ENCODE measurements around the gene IKZF5. TPM values are rescaled to one million over a fixed set of nuclear protein-coding genes. Genes with fewer than 3 reads are reported as not detected.

Gene IKZF5
- total and polyA plus RNA-seq, 8 donors = 3.5 to 18.5 (median 9.0) TPM

DNA sequence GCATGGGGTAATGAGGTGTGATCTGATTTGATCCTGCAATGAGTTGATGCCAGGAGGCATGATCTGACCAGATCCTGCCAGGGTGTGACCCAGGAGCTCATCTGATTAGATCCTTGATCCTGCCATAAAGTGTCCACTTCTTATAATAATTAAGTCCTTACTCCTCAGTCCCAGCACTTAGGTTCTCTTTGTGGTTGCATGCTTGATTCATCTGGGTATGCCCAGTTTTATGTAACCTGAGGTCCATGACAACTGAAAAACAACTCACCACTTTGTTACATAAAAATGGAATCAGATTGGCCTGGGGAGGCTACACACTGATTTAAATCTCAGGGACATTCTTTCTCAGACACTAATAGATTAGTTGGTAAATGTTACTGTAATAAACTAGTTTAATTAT lies 19.3 kb upstream of the IKZF5 start:
- Histone ChIP-seq H3K27me3 (no peaks in the 10 kb centered on the region), H3K27ac (no peak overlapping the region), H3K36me3 (no peaks in the 10 kb centered on the region), H3K4me3 (no peak overlapping the region), H3K9me3 (no peaks in the 10 kb centered on the region), H3K4me1 (no peaks in the 10 kb centered on the region)
- intact Hi-C loops (cut with DNase I; ENCODE audit: low total_unique reads) = no loop called here
- DNase-seq = no peak
- no peak for TF ChIP-seq POLR2AphosphoS5 (IDR thresholded peaks at IDR 0.05)
- TF ChIP-seq POLR2A (IDR thresholded peaks at IDR 0.05) = no peak

DNA sequence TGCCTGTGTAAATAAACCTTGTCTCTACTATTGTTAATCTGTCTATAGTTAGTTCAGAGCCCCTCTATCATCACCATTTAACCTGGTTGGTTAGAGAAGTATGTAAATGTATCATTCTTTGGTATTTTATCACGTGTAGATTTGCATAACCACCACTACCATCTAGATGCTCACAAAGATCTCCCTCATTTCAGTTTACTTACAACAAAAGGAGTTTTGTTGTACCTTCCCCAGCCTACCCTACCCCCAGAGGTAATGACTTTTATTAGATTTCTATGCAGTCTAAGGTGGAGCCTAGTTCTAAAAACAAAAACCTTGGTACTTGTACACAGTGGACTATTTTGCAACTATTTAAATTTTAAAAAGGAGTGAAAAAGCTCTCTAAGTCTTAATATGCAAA lies 17.7 kb upstream of the IKZF5 start:
- TF ChIP-seq POLR2A (IDR thresholded peaks at IDR 0.05) = no peak
- no peak for TF ChIP-seq EP300 (IDR thresholded peaks at IDR 0.05)
- TF ChIP-seq, protein P1, sequence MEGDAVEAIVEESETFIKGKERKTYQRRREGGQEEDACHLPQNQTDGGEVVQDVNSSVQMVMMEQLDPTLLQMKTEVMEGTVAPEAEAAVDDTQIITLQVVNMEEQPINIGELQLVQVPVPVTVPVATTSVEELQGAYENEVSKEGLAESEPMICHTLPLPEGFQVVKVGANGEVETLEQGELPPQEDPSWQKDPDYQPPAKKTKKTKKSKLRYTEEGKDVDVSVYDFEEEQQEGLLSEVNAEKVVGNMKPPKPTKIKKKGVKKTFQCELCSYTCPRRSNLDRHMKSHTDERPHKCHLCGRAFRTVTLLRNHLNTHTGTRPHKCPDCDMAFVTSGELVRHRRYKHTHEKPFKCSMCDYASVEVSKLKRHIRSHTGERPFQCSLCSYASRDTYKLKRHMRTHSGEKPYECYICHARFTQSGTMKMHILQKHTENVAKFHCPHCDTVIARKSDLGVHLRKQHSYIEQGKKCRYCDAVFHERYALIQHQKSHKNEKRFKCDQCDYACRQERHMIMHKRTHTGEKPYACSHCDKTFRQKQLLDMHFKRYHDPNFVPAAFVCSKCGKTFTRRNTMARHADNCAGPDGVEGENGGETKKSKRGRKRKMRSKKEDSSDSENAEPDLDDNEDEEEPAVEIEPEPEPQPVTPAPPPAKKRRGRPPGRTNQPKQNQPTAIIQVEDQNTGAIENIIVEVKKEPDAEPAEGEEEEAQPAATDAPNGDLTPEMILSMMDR (IDR thresholded peaks at IDR 0.05) = no peak
- no peak for TF ChIP-seq POLR2AphosphoS5 (IDR thresholded peaks at IDR 0.05)
- no peaks in the 10 kb centered on the region for H3K27me3 ChIP-seq
- H3K36me3 ChIP-seq = no peaks in the 10 kb centered on the region
- H3K4me3 ChIP-seq = no peak overlapping the region
- no peak for DNase-seq
- H3K4me1 ChIP-seq = peaks cover 0 to 7% (median 3%) of the 10 kb centered on the region in 4 donors
- 29 to 64% (median 40%) methylated on average over 1 of the region's 1 CpG for WGBS, 5 donors
- H3K9me3 ChIP-seq = no peaks in the 10 kb centered on the region
- no peak overlapping the region for H3K27ac ChIP-seq
- intact Hi-C loops (cut with DNase I; ENCODE audit: low total_unique reads) = no loop called here

DNA sequence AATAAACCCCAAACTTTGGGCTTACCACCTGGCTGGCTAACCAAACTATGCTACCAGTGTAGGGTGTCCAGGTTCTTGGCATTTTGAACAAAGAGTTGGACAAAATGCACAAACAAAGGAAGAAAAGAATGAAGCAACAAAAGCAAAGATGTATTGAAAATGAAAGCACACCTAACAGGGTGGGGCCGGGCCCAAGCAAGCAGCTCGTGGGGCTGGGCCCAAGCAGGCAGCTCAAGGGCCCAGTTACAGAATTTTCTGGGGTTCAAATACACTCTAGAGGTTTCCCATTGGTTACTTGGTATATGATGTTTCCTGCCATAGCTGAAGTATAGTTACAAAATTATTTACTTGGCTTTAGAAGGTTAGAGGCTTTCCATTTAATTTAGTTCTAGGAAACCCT lies 15.9 kb upstream of the IKZF5 start:
- intact Hi-C loops (cut with DNase I; ENCODE audit: low total_unique reads) = no loop called here
- no peaks in the 10 kb centered on the region for H3K9me3 ChIP-seq
- TF ChIP-seq, protein P1 (IDR thresholded peaks at IDR 0.05) = no peak
- TF ChIP-seq POLR2A (IDR thresholded peaks at IDR 0.05) (no peak), EP300 (IDR thresholded peaks at IDR 0.05) (no peak), POLR2AphosphoS5 (IDR thresholded peaks at IDR 0.05) (no peak)
- H3K36me3 ChIP-seq = no peaks in the 10 kb centered on the region
- H3K27ac ChIP-seq = no peak overlapping the region
- peaks cover 0 to 22% (median 6%) of the 10 kb centered on the region in 4 donors for H3K4me1 ChIP-seq
- no peak for DNase-seq
- H3K27me3 ChIP-seq = no peaks in the 10 kb centered on the region
- H3K4me3 ChIP-seq = no peak overlapping the region
- WGBS, 5 donors = 54 to 70% (median 66%) methylated on average over 2 of the region's 2 CpGs

DNA sequence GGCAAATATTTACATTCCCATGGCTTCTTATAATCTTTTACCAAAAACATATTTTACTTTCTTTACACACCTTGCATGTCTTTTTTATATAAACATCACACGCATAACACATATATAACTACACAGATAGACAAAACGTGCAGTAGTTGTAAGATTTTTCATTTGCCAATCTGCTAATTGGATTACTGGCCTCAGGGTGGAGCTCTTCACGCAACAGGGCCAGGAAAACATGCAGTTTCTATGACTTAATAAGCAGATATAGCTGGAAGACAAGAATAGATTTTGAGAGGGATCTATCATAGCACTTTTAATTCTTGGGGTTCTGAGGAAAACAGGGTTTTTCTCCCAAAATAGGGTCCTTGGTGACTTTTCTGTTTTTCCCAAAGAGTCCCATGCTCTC lies 12.9 kb upstream of the IKZF5 start:
- Histone ChIP-seq H3K4me3 (no peak overlapping the region), H3K4me1 (peaks cover 0 to 22% (median 7%) of the 10 kb centered on the region in 4 donors), H3K9me3 (no peaks in the 10 kb centered on the region), H3K27me3 (no peaks in the 10 kb centered on the region), H3K36me3 (no peaks in the 10 kb centered on the region), H3K27ac (no peak overlapping the region)
- DNase-seq = peak in 1 of 2 donors; percentile 25
- TF ChIP-seq, protein P1 (IDR thresholded peaks at IDR 0.05) = peak in 2 of 7 experiments; percentile 11 to 18
- no peak for TF ChIP-seq POLR2A (IDR thresholded peaks at IDR 0.05)
- intact Hi-C loops (cut with DNase I; ENCODE audit: low total_unique reads) = no loop called here
- 26 to 55% (median 44%) methylated on average over 3 of the region's 3 CpGs for WGBS, 5 donors

DNA sequence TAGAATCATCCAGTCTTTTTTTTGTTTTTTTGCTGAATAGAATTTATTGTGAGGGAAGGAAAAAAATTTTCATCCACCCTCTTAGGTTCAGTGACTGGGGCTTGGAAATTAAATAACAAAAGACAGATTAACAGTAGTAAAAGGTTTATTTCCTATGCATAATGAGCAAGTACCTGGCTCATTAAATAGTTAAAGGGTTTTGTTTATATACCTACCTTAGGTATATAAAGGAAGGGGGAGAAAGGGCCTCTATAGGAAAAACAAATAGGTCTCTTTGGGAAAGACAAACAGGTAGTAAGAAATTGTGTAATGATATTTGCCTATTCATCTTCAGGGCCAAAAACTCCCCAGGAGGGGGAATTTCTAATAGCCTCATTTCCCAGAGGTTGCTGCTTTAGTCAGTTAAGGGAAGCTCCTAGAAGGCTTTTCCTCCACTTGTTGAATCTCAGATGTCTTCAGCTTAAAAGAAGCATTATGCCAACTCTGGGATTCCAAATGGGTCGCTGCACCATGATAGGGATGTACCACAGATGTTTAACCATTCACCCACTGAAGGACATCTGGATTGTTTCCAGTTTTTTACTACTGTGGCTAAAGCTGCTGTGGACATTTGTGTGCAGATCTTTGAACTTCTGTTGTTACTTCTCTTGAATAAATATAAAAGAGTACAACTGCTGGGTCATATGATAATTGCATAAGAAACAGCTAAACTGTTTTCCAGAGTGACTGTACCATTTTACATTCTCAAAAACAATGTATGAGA lies 11.5 kb upstream of the IKZF5 start:
- no peak for TF ChIP-seq POLR2A (IDR thresholded peaks at IDR 0.05)
- TF ChIP-seq EP300 (IDR thresholded peaks at IDR 0.05) = no peak
- TF ChIP-seq, protein P1 (IDR thresholded peaks at IDR 0.05) = no peak
- TF ChIP-seq POLR2AphosphoS5 (IDR thresholded peaks at IDR 0.05) = no peak
- H3K36me3 ChIP-seq = no peaks in the 10 kb centered on the region
- H3K27ac ChIP-seq = peak overlapping the region in 2 of 5 donors; percentile 45
- peaks cover 0 to 22% (median 8%) of the 10 kb centered on the region in 4 donors for H3K4me1 ChIP-seq
- intact Hi-C loops (cut with DNase I; ENCODE audit: low total_unique reads) = no loop called here
- no peaks in the 10 kb centered on the region for H3K27me3 ChIP-seq
- DNase-seq = no peak
- H3K4me3 ChIP-seq = no peak overlapping the region
- no peaks in the 10 kb centered on the region for H3K9me3 ChIP-seq
- WGBS, 5 donors = 5 to 43% (median 29%) methylated on average over 1 of the region's 1 CpG
